ENCODE data around the gene IGHMBP2.

The IGHMBP2 gene

DNA sequence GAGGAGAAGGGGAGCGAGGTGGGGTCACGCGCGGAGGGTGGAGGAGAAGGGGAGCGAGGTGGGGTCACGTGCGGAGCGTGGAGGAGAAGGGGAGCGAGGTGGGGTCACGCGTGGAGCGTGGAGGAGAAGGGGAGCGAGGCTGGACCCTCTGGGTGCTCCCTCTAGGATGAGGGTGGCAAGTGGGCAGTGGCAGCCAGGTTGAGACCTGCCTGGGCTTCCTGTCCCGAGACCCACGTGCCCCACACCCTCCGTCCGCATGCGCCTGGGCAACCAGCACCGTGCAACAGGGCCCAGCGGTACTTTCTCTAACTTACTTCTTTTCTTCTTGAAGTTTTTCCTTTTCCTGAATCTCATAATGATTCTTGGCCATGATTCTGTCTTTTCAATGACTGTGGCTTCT is 11.1 kb upstream of the IGHMBP2 start:
- TF ChIP-seq ZFX (IDR thresholded peaks at IDR 0.05), result no peak
- TF ChIP-seq, protein P1, sequence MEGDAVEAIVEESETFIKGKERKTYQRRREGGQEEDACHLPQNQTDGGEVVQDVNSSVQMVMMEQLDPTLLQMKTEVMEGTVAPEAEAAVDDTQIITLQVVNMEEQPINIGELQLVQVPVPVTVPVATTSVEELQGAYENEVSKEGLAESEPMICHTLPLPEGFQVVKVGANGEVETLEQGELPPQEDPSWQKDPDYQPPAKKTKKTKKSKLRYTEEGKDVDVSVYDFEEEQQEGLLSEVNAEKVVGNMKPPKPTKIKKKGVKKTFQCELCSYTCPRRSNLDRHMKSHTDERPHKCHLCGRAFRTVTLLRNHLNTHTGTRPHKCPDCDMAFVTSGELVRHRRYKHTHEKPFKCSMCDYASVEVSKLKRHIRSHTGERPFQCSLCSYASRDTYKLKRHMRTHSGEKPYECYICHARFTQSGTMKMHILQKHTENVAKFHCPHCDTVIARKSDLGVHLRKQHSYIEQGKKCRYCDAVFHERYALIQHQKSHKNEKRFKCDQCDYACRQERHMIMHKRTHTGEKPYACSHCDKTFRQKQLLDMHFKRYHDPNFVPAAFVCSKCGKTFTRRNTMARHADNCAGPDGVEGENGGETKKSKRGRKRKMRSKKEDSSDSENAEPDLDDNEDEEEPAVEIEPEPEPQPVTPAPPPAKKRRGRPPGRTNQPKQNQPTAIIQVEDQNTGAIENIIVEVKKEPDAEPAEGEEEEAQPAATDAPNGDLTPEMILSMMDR (conservative IDR thresholded peaks at IDR 0.05), result no peak
- no peak overlapping the region for H3K27ac ChIP-seq

- no peak overlapping the region for H3K27ac ChIP-seq
- TF ChIP-seq, protein P1 (conservative IDR thresholded peaks at IDR 0.05), result no peak
- TF ChIP-seq ZFX (IDR thresholded peaks at IDR 0.05), result no peak
Observed at GRCh38 chr11:68893282-68893681, 10.4 kb upstream of the IGHMBP2 start.

GRCh38 chr11:68896171-68896959 is 7.3 kb upstream of the IGHMBP2 start:
- no peak overlapping the region for H3K27ac ChIP-seq
- TF ChIP-seq ZFX (IDR thresholded peaks at IDR 0.05), result no peak
- TF ChIP-seq, protein P1 (conservative IDR thresholded peaks at IDR 0.05), result no peak

GRCh38 chr11:68897441-68897840 is 6.2 kb upstream of the IGHMBP2 start:
- H3K27ac ChIP-seq, result no peak overlapping the region
- TF ChIP-seq, protein P1 (conservative IDR thresholded peaks at IDR 0.05), result no peak
- TF ChIP-seq ZFX (IDR thresholded peaks at IDR 0.05), result no peak

GRCh38 chr11:68900835-68901381 is 2.8 kb upstream of the IGHMBP2 start:
- H3K27ac ChIP-seq, result no peak overlapping the region
- TF ChIP-seq ZFX (IDR thresholded peaks at IDR 0.05), result no peak
- TF ChIP-seq, protein P1 (conservative IDR thresholded peaks at IDR 0.05), result no peak

DNA sequence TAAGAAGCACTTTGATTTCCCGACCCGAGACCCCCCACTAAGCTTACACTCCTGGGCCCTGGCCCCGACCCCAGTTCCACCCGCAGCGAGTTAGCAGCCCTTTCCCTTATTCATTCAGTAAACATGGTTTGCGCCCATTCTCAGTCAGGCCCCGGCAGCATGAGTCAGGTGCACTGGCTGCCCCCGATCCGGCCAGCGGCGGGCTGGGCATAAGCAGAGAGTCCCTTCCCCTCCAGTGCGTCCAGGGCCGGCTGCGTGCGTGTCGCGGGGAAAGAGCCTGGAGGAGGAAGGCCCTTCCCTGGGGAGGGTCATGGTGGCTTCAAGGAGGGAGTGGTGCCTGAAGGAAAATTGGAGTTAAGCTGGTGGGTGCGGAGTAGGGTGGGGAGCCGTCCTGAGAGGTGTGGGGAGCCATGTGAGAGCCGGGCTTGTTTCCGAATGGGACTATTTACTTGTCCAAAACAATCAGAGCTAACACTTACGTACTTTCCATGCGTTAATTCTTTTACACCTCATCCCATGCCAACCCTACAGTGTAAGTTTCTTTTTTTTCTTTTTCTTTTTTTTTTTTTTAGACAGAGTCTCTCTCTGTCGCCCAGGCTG is 657 bp downstream of the IGHMBP2 start:
- peak overlapping the region; percentile 94 for H3K27ac ChIP-seq
- TF ChIP-seq ZFX (IDR thresholded peaks at IDR 0.05), result no peak; the same call in 1 of the 2 replicates
- TF ChIP-seq, protein P1 (conservative IDR thresholded peaks at IDR 0.05), result no peak

Data from C4-2B (cell line).